HAP-1 (cell line): ENCODE measurements around the gene RBPJL.
"Not testable (repeated sequence)": the region's sequence is repeated elsewhere in the genome, so short reads cannot be mapped to it uniquely, and the experiment has no call there.

ENCODE experiments used
- DNase-seq, 2 experiments: peaks; one replicate each; pipeline ENCODE4 v3.0.0-alpha.2; 2016 to 2020; ENCODE audit warnings: low spot score in 2 of 2
- H3K27me3 ChIP-seq: fragments of 250-450 bp; sonication (Bioruptor Pico); 2 replicates; pipeline ENCODE4 v1.5.1; 2020; ENCODE audit warnings: low read depth, mild to moderate bottlenecking, moderate library complexity
- H3K36me3 ChIP-seq: fragments of 250-450 bp; sonication (Bioruptor Pico); replicated peaks from 2 replicates; pipeline ENCODE4 v1.5.1; 2020; ENCODE audit warnings: mild to moderate bottlenecking
- H3K4me1 ChIP-seq: fragments of 250-450 bp; sonication (Bioruptor Pico); 2 replicates; pipeline ENCODE4 v1.5.1; 2020; ENCODE audit warnings: mild to moderate bottlenecking
- H3K4me3 ChIP-seq: fragments of 250-450 bp; sonication (Bioruptor Pico); 2 replicates; pipeline ENCODE4 v1.5.1; 2020; ENCODE audit warnings: mild to moderate bottlenecking, moderate library complexity
- H3K9me3 ChIP-seq: fragments of 250-450 bp; sonication (Bioruptor Pico); 2 replicates; pipeline ENCODE4 v1.5.1; 2020; ENCODE audit warnings: mild to moderate bottlenecking, moderate library complexity
- in situ Hi-C: fragments of 300-500 bp; cut with MboI; formaldehyde crosslinking; loops from 3 replicates; pipeline ENCODE4 v1.14.3; 2020; ENCODE audit warnings: low sequenced_read_pairs, inconsistent platforms, mixed read lengths

Gene RBPJL

DNA sequence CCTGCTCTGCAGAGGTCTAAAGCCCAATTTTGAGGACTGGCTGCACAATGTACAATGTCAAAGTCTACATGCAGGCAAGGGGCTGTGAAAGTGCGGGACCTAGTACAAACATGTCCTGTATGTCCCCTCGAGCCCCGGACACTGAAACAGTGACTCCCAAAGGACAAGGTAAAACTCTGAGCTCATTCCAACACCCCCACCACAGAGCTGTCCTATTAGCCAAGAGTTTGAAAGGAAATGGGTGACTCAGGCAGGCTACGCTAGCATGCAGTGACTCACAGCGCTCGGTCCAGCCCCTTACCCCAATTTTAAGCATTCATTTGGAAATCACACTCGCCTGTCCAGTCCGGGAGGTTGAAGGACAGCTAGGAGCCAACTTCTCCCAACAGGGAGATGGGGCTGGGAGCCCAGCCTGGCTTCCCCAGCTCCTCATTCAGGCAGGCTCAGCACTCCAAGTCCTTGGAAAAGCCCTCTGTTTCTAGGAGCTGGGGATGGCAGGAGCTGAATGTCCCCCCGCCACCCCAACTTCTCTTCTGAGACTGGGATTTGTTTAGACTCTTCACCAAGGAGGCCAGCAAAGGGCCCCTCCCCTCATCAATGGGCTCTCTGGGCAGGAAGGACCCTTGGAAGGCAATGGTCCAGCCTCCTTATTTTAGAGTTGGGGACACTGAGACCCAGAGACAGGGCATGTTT, 37.7 kb downstream of the RBPJL start:
- peaks cover 40% of the 10 kb centered on the region for H3K4me1 ChIP-seq
- no peaks in the 10 kb centered on the region for H3K27me3 ChIP-seq
- H3K9me3 ChIP-seq = no peaks in the 10 kb centered on the region
- H3K36me3 ChIP-seq = no peaks in the 10 kb centered on the region; the same call in 1 of the 2 replicates
- no peak overlapping the region for H3K4me3 ChIP-seq
- no peak for DNase-seq
- in situ Hi-C loops = no loop called here

GRCh38 chr20:45345104-45345936, 38.7 kb downstream of the RBPJL start:
- H3K4me3 ChIP-seq = no peak overlapping the region
- DNase-seq = no peak
- H3K27me3 ChIP-seq = no peaks in the 10 kb centered on the region
- in situ Hi-C loops = no loop called here
- H3K36me3 ChIP-seq = no peaks in the 10 kb centered on the region; the same call in 1 of the 2 replicates
- H3K4me1 ChIP-seq = peaks cover 40% of the 10 kb centered on the region
- H3K9me3 ChIP-seq = no peaks in the 10 kb centered on the region

DNA sequence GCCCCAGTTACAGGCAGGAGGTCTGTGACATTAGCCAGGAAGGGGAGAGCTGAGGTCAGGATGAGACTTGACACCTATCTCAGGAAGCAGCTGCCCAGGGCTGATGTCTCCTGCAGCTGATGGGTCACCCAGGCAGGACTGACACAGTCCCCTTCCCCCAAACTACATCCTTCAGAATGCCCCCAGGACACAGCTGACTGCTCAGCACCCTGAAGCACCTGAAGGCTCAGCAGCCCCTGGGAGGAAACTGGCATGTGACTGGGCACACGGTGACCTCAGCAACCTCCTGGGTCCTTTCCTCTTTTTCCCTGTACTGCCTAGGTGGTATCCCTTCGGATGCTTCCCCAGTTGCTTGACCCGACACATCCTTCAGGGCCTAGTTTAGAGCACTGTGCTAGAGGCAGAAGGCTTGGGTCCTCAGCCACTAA, 39.7 kb downstream of the RBPJL start:
- Histone ChIP-seq H3K36me3 (no peaks in the 10 kb centered on the region), H3K27me3 (no peaks in the 10 kb centered on the region), H3K4me3 (no peak overlapping the region), H3K4me1 (peaks cover 32% of the 10 kb centered on the region), H3K9me3 (no peaks in the 10 kb centered on the region)
- no peak for DNase-seq
- in situ Hi-C loops = no loop called here

- 0 out of 2 replicates have a peak overlapping the region, but pooled peaks have one; percentile 58 for H3K4me3 ChIP-seq
- no peaks in the 10 kb centered on the region for H3K27me3 ChIP-seq
- DNase-seq = no peak
- no peaks in the 10 kb centered on the region for H3K9me3 ChIP-seq
- peaks cover 32% of the 10 kb centered on the region for H3K4me1 ChIP-seq
- no peaks in the 10 kb centered on the region for H3K36me3 ChIP-seq
- in situ Hi-C loops = no loop called here
These were observed 40.2 kb downstream of the RBPJL start for GRCh38 chr20:45346851-45347250.

GRCh38 chr20:45347297-45347935, 40.8 kb downstream of the RBPJL start:
- Histone ChIP-seq H3K4me3 (peak overlapping the region; percentile 58), H3K36me3 (no peaks in the 10 kb centered on the region), H3K4me1 (peaks cover 30% of the 10 kb centered on the region), H3K27me3 (no peaks in the 10 kb centered on the region), H3K9me3 (no peaks in the 10 kb centered on the region)
- DNase-seq = no peak
- in situ Hi-C loops = no loop called here

GRCh38 chr20:45347936-45348778, 41.5 kb downstream of the RBPJL start, which contains the start of gene SDC4:
TSS of gene SDC4 (minus strand) at chr20:45348424. CDS start at chr20:45348384, 40 bp downstream.
- in situ Hi-C loops = no loop called here
- peak; percentile 35 to 77 for DNase-seq

GRCh38 chr20:45350217-45350616, 43.6 kb downstream of the RBPJL start:
- H3K4me1 ChIP-seq = peaks cover 15% of the 10 kb centered on the region
- no peaks in the 10 kb centered on the region for H3K27me3 ChIP-seq
- H3K9me3 ChIP-seq = no peaks in the 10 kb centered on the region
- in situ Hi-C loops = no loop called here
- no peak for DNase-seq
- no peak overlapping the region for H3K4me3 ChIP-seq
- H3K36me3 ChIP-seq = no peaks in the 10 kb centered on the region

More at GRCh38 chr20:45347936-45348778, 41.5 kb downstream of the RBPJL start, which contains the start of gene SDC4:
- Histone ChIP-seq H3K27me3 (no peaks in the 10 kb centered on the region), H3K4me3 (peak within 1 kb of the TSS; percentile 58), H3K9me3 (no peaks in the 10 kb centered on the region), H3K4me1 (peaks cover 23% of the 10 kb centered on the region), H3K36me3 (no peaks in the 10 kb centered on the region)

GRCh38 chr20:45350795-45351194, 44.2 kb downstream of the RBPJL start:
- peaks cover 12% of the 10 kb centered on the region for H3K4me1 ChIP-seq
- DNase-seq, in situ Hi-C loops, H3K9me3 ChIP-seq, H3K27me3 ChIP-seq, H3K36me3 ChIP-seq, H3K4me3 ChIP-seq: not testable (repeated sequence)

DNA sequence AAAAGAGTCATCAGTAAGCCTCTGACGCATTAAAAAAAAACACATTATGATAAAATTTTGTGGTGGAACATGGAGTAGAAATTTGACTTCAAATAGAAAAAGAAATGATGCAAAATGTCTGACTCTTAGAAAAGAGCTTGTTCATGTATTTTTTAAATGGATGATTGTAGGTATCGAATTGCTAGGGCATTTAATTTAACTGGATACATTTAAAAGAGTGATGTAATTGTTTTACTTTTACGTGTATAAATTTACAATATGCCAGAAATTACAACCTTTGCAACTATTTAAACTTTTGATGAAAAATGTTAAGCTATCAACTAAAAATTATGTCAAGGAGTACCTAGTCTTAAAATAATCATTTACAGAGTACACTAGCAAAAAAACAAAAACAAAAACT, 46.1 kb downstream of the RBPJL start:
- Histone ChIP-seq H3K4me3 (no peak overlapping the region), H3K27me3 (no peaks in the 10 kb centered on the region), H3K36me3 (no peaks in the 10 kb centered on the region), H3K4me1 (peaks cover 3% of the 10 kb centered on the region; the same call in 1 of the 2 replicates), H3K9me3 (no peaks in the 10 kb centered on the region)
- no peak for DNase-seq
- in situ Hi-C loops = no loop called here

DNA sequence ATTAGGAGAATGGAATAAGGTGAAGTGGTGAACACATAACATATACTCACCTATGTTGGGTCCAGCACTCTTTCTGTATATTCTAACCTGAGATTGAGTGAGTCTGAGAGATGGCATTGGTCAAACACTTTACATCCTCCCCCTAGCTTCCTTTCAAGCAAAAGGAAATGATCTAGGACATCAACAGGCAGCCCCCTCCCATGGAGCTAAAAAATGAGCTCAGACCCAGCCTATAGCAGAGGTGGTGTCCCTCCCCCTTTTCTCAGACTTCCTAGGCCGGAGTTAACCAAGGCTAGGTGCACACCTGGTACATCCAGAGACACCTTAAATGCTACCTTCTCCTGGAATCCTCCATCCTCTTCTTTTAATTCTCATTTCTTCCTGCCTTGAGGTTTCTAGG, 47.1 kb downstream of the RBPJL start:
- in situ Hi-C loops = no loop called here
- Histone ChIP-seq H3K27me3 (no peaks in the 10 kb centered on the region), H3K4me1 (no peaks in the 10 kb centered on the region), H3K4me3 (no peak overlapping the region), H3K36me3 (no peaks in the 10 kb centered on the region), H3K9me3 (no peaks in the 10 kb centered on the region)
- no peak for DNase-seq

- Histone ChIP-seq H3K36me3 (no peaks in the 10 kb centered on the region), H3K9me3 (no peaks in the 10 kb centered on the region), H3K4me3 (no peak overlapping the region), H3K27me3 (no peaks in the 10 kb centered on the region), H3K4me1 (no peaks in the 10 kb centered on the region)
- DNase-seq = no peak
- in situ Hi-C loops = no loop called here
These were observed 48.0 kb downstream of the RBPJL start for GRCh38 chr20:45354423-45355208.

DNA sequence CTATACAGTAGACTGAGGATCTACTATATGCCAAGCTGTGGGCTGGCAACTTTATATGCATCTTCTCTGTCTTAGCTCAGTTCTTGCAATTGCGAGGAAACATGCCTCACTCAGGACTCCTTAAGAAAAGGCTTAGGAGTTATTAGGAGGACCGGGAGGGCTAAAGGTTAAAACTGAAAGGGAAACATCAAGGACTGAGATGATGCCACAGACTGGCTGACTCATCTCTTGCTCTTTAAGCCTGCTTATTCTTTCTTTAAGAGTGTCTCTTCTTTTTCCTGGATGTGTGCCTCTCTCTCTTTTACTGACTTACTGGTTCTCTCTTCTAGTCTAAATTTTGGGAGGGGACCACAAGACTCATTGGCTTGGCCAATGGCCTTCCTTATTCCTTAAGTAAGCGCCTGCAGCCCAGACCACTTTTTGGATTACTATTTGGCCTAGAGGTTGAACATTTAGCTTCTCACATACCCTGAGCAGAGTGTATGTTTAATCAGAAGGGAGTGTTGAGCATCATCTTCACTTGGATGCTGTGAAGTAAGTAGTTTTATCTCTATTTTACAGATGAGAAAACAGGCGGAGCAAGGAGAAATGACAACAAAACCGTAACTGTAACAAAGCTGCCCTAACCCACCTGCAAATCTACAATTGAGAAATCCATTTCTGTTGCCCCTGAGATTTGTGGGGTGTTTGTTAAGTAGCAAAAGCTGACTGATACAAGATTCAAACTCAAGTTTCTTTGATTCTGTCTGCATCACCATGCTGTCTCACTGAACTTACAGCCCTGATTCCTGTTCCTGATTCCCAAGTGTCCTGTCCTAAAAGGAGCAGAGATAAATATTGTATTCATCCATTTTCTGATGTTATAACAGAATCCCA, 48.8 kb downstream of the RBPJL start:
- H3K4me1 ChIP-seq = no peaks in the 10 kb centered on the region
- H3K4me3 ChIP-seq = no peak overlapping the region
- no peaks in the 10 kb centered on the region for H3K27me3 ChIP-seq
- H3K9me3 ChIP-seq = no peaks in the 10 kb centered on the region
- in situ Hi-C loops = no loop called here
- no peak for DNase-seq
- no peaks in the 10 kb centered on the region for H3K36me3 ChIP-seq
